GM06990 (cell line): Measurements from ENCODE around the gene ARL8B.
"Not testable (repeated sequence)": the region's sequence is repeated elsewhere in the genome, so short reads cannot be mapped to it uniquely, and the experiment has no call there.

Experiments
- DNase-seq: peaks from one replicate; pipeline ENCODE4 v3.0.0-alpha.2; 2011; ENCODE audit not compliant: insufficient read length; ENCODE audit errors: extremely low read depth
- H3K27me3 ChIP-seq: replicated peaks from 2 replicates; pipeline ENCODE4 v1.6.0; 2011; ENCODE audit warnings: low read length; ENCODE audit not compliant: control insufficient read depth, insufficient read depth
- H3K36me3 ChIP-seq: 2 replicates; pipeline ENCODE4 v1.5.1; 2011; ENCODE audit warnings: low read length; ENCODE audit not compliant: control insufficient read depth, insufficient read depth
- H3K4me3 ChIP-seq: replicated peaks from 2 replicates; pipeline ENCODE4 v1.5.1; 2011; ENCODE audit warnings: low read depth, mild to moderate bottlenecking, control low read depth, low read length
- TF ChIP-seq, protein P1 (sequence below): IDR thresholded peaks from 2 replicates; pipeline ENCODE4 v1.5.1; 2011; ENCODE audit warnings: low read length, control low read depth, mild to moderate bottlenecking, inconsistent platforms; ENCODE audit not compliant: insufficient read depth, poor library complexity, severe bottlenecking

Gene ARL8B

GRCh38 chr3:5166846-5167245 is 44.8 kb downstream of the ARL8B start:
- no peaks in the 10 kb centered on the region for H3K36me3 ChIP-seq
- no peaks in the 10 kb centered on the region for H3K27me3 ChIP-seq
- no peak for DNase-seq
- TF ChIP-seq, protein P1, sequence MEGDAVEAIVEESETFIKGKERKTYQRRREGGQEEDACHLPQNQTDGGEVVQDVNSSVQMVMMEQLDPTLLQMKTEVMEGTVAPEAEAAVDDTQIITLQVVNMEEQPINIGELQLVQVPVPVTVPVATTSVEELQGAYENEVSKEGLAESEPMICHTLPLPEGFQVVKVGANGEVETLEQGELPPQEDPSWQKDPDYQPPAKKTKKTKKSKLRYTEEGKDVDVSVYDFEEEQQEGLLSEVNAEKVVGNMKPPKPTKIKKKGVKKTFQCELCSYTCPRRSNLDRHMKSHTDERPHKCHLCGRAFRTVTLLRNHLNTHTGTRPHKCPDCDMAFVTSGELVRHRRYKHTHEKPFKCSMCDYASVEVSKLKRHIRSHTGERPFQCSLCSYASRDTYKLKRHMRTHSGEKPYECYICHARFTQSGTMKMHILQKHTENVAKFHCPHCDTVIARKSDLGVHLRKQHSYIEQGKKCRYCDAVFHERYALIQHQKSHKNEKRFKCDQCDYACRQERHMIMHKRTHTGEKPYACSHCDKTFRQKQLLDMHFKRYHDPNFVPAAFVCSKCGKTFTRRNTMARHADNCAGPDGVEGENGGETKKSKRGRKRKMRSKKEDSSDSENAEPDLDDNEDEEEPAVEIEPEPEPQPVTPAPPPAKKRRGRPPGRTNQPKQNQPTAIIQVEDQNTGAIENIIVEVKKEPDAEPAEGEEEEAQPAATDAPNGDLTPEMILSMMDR: no peak
- no peak overlapping the region for H3K4me3 ChIP-seq

DNA sequence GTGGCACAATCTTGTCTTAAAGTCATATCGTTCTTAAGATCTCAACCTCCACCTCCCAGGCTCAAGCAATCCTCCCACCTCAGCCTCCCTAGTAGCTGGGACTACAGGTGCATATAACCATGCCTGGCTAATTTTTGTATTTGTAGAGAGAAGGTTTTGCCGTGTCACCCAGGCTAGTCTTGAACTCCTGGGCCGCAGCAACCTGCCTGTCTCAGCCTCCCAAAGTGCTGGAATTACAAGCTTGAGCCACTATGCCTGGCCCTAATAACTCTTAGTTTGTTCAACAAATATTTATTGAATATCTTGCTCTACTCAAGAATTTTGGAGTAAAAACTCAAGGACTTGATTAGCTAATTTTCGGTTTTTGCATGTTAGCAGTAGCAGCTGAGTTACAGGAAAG is 46.0 kb downstream of the ARL8B start:
- Histone ChIP-seq H3K36me3 (no peaks in the 10 kb centered on the region; the same call in 1 of the 2 replicates), H3K4me3 (no peak overlapping the region), H3K27me3 (no peaks in the 10 kb centered on the region)
- no peak for DNase-seq
- TF ChIP-seq, protein P1: no peak

DNA sequence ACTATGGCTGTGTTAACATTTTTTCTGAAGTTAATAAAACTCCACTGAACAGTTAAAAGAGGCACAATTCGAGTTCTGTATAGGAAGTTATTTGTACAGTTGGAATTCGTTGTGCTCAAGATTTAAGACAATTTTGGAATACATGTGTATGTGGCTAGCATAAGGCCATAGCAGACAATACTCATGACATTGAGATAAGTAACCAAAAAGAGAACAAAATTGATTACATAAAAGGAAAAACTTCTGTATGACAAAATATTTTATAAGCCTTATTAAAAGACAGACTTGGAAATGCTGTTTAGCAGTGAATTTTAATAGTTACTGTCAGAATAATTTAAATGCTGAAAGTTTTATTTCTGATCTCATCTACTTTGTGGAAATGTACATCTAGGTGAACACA is 47.7 kb downstream of the ARL8B start:
- Histone ChIP-seq H3K36me3 (peaks cover 3% of the 10 kb centered on the region), H3K27me3 (no peaks in the 10 kb centered on the region), H3K4me3 (no peak overlapping the region)
- DNase-seq: no peak
- TF ChIP-seq, protein P1: no peak

- Histone ChIP-seq H3K36me3 (peaks cover 6% of the 10 kb centered on the region), H3K4me3 (no peak overlapping the region), H3K27me3 (no peaks in the 10 kb centered on the region)
- TF ChIP-seq, protein P1: no peak
- no peak for DNase-seq
These were observed 48.9 kb downstream of the ARL8B start for GRCh38 chr3:5170975-5171374.

- Histone ChIP-seq H3K36me3 (peaks cover 6% of the 10 kb centered on the region), H3K4me3 (no peak overlapping the region), H3K27me3 (no peaks in the 10 kb centered on the region)
- no peak for DNase-seq
- TF ChIP-seq, protein P1: no peak
These were observed 49.9 kb downstream of the ARL8B start for GRCh38 chr3:5172018-5172417.

- not testable (repeated sequence) for H3K4me3 ChIP-seq, H3K27me3 ChIP-seq, DNase-seq, H3K36me3 ChIP-seq
These were observed 56.9 kb downstream of the ARL8B start for GRCh38 chr3:5179036-5179435.
